Pancreas (tissue), 10 donors: ENCODE data around the gene TCF3. TPM values are rescaled to one million over a fixed set of nuclear protein-coding genes. Genes with fewer than 3 reads are reported as not detected.

Experiments
- ATAC-seq, 4 donors: fragments of 200-7000 bp; cut with Tn5 transposase; one replicate each; pipeline versions ENCODE4 v1.8.0 to v1.9.1; 2020; ENCODE audit warnings: mild to moderate bottlenecking in 4 of 4, moderate library complexity in 4 of 4
- DNase-seq, 6 donors: peaks; one replicate each; pipeline ENCODE4 v3.0.0-alpha.2; 2020
- FAIRE-seq: peaks from 2 replicates; lab custom pipeline; 2012; peaks lifted over from hg19 to GRCh38; lab: Jason Lieb, UNC
- H3K27ac ChIP-seq, 4 donors: fragments of 200-600 bp; sonication (generic); 1 replicate in 3 of 4; 2 replicates in 1 of 4; pipeline versions ENCODE4 v1.5.0 to v1.8.0; 2020
- H3K27me3 ChIP-seq, 4 donors: fragments of 200-600 bp; one replicate each; pipeline ENCODE4 v1.8.0; 2021
- H3K36me3 ChIP-seq, 3 donors: fragments of 200-600 bp; sonication (generic) in 1 of 3; one replicate each; pipeline versions ENCODE4 v1.5.0 to v1.8.0; 2020 to 2021
- H3K4me1 ChIP-seq, 3 donors: fragments of 200-600 bp; one replicate each; pipeline ENCODE4 v1.8.0; 2021
- H3K4me3 ChIP-seq, 4 donors: fragments of 200-600 bp; sonication (generic) in 2 of 4; one replicate each; pipeline versions ENCODE4 v1.5.0 to v1.8.0; 2020 to 2021
- H3K9me3 ChIP-seq, 4 donors: fragments of 200-600 bp; one replicate each; pipeline ENCODE4 v1.8.0; 2021
- WGBS, 2 donors: extraction: QIAGEN DNeasy Blood & Tissue Kit; methylation state at CpG; one replicate each; pipeline ENCODE4 v1.1.7; 2013; 5-methylcytosine and 5-hydroxymethylcytosine counted together
- intact Hi-C, 3 donors: fragments of 100-400 bp; cut with DNase I; formaldehyde crosslinking; loops; one replicate each; pipeline versions ENCODE4 v1.11.1 to v1.14.2; 2022
- polyA plus RNA-seq, 2 donors: library from polyadenylated mRNA; stranded (reverse); fragments of 200-250 nt; gene quantifications; one replicate each; pipeline ENCODE4 v1.2.3, GENCODE V29; 2013
- total RNA-seq, 6 donors: library from RNA; stranded (reverse); fragmentation: NEBNext Ultra II Directional in 4 of 6; extraction: Animal tissue kit (Norgen Biotek cat#: 25700) in 4 of 6; gene quantifications; one replicate each; pipeline versions ENCODE4 v1.2.1 to v1.2.4, GENCODE V29; 2021 to 2023
- TF ChIP-seq, protein P1 (sequence below), 4 donors: fragments of 200-600 bp; sonication (generic) in 3 of 4; IDR thresholded peaks; one replicate each; pipeline versions ENCODE4 v1.5.0 to v1.8.0; 2021; ENCODE audit warnings: antibody characterized with exemption in 4 of 4
- donor health status: healthy with polysubstance abuse.
- donor health status: DM: no; HTN: no; CAD: no; lungs with moderate emphysema.
- donor health status: DM: no; HTN: no; CAD: no.
- donor health status: control.
- donor health status: control.
- donor health status: Bipolar disorder and iron deficiency.
- donor health status: DM: yes; HTN: yes; CAD: no.
- donor health status: DM: no; HTN: no; CAD: no.
- donor health status: DM: no; HTN: no; CAD: no.
- donor health status: DM: yes; HTN: yes; CAD: no.

Gene TCF3
- total and polyA plus RNA-seq, 8 donors: 19.8 to 41.9 (median 26.7) TPM

DNA sequence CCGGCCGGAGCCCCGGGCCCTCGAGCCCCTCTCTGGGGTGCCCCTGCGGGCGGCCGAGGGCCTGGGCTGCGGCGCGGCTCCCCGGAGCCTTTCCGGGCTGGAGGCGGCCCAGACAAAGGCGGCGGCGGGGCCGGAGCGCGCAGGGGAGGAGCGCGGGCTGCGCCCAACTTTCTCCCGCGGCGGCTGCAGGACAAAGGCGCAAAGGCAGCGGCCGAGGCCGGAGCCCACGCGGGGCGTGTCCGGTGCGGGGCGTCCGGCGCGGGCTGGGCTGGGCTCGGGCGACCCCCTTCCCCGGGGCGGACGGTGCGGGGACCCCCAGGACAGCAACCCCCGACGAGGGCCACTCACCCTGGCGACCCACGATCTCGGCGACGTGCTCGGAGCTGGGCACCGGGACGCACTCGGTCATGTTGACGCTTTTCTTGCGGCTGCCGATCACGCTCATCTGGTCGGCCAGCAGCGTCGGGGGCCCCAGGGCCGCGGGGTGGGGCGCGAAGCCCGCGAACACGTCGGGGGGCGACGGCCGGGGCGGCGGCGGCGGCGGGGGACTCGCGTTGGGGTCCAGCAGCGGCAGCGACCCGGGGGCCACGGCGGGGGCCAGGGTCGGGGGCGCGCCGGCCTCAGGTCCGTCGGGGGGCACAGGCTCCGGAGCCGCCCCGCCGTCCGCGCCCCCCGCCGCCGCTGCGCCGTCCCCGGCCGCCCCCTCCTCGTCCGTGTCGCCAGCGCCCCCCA is 85.1 kb downstream of the TCF3 start:
- ATAC-seq (peak in 3 of 4 donors; percentile 41 to 56 (median 53)), DNase-seq (peak in 4 of 6 donors; percentile 30 to 81 (median 73)), FAIRE-seq (no peak)
- Histone ChIP-seq H3K9me3 (no peaks in the 10 kb centered on the region), H3K27ac (peak overlapping the region; percentile 43 to 83 (median 74)), H3K4me3 (peak overlapping the region; percentile 40 to 67 (median 66)), H3K4me1 (peaks cover 0 to 4% (median 4%) of the 10 kb centered on the region in 3 donors), H3K36me3 (no peaks in the 10 kb centered on the region), H3K27me3 (no peaks in the 10 kb centered on the region)
- intact Hi-C loops: loop anchor here in 1 of 3 donors (10.0 kb wide), 1 partner anchor 88 kb away; the partner anchor contains the start of gene TCF3
- TF ChIP-seq, protein P1, sequence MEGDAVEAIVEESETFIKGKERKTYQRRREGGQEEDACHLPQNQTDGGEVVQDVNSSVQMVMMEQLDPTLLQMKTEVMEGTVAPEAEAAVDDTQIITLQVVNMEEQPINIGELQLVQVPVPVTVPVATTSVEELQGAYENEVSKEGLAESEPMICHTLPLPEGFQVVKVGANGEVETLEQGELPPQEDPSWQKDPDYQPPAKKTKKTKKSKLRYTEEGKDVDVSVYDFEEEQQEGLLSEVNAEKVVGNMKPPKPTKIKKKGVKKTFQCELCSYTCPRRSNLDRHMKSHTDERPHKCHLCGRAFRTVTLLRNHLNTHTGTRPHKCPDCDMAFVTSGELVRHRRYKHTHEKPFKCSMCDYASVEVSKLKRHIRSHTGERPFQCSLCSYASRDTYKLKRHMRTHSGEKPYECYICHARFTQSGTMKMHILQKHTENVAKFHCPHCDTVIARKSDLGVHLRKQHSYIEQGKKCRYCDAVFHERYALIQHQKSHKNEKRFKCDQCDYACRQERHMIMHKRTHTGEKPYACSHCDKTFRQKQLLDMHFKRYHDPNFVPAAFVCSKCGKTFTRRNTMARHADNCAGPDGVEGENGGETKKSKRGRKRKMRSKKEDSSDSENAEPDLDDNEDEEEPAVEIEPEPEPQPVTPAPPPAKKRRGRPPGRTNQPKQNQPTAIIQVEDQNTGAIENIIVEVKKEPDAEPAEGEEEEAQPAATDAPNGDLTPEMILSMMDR (IDR thresholded peaks at IDR 0.05): no peak
- 0 to 1% methylated on average over 30 to 108 of the region's 108 CpGs for WGBS, 2 donors

DNA sequence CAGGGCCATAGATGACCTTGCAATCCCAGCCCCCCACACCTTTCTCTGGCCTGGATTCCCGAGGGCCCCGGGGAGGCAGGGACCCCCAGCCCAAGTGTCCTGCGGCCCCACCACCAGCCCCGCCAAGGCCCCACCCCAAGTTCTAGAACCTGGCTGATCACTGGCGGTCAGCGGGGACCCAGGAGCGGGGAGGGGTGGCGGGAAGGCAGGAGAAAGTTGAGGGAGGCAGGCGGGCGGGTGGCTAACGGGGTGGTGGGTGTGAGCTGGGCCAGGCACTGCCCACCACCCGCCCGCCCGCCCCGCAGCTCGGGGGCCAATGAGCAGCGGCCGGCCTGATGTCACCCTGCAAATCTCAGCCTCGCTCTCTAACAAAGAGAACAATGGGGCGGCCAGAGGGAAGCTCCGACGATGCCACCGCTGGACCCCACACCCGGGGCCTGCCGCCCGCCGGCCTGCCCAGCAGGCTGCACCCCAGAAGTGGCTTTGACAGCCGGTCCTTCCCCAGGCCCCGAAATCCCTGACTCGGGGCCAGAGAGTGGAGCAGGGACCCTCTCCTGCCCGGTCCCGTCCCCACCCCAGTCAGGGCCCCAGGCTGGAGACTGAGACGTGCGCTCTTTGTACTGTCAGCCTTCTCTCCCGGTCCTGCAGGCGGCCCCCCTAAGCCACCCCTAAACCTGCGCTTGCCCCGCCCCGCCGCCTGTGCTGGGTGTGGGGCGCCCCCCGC is 85.9 kb downstream of the TCF3 start:
- TF ChIP-seq, protein P1 (IDR thresholded peaks at IDR 0.05): no peak
- Histone ChIP-seq H3K27ac (peak overlapping the region; percentile 43 to 83 (median 74)), H3K4me3 (peak overlapping the region; percentile 40 to 67 (median 66)), H3K27me3 (no peaks in the 10 kb centered on the region), H3K4me1 (peaks cover 0 to 4% (median 4%) of the 10 kb centered on the region in 3 donors), H3K9me3 (no peaks in the 10 kb centered on the region), H3K36me3 (no peaks in the 10 kb centered on the region)
- 25 to 41% methylated on average over 35 to 41 of the region's 42 CpGs for WGBS, 2 donors
- DNase-seq: peak in 5 of 6 donors; percentile 44 to 84 (median 63)
- intact Hi-C loops: loop anchor here in 1 of 3 donors (10.0 kb wide), 1 partner anchor 88 kb away; the partner anchor contains the start of gene TCF3
- no peak for FAIRE-seq
- peak; percentile 36 to 81 (median 75) for ATAC-seq

DNA sequence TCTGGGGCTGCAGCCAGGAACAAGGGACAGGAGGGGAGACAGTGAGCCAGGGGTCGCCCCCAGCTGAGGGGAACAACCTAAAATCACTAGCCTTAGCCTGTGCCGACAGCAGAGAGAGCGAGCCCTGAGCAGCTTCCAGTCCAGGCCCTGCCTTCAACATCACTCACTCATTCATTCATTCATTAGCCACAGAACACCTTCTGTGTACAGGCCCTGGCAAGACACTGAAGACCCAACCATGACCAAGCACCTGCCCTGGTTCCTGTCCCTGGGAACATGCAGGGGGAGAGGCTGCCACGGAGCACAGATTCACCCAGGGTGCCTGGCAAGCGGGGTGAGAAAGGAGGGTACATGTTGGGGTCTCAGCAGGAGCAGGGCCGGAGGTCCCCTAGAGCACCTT is 89.2 kb downstream of the TCF3 start:
- DNase-seq (no peak), FAIRE-seq (no peak), ATAC-seq (no peak)
- H3K4me1 ChIP-seq: no peaks in the 10 kb centered on the region
- no peaks in the 10 kb centered on the region for H3K36me3 ChIP-seq
- no peak overlapping the region for H3K27ac ChIP-seq
- TF ChIP-seq, protein P1 (IDR thresholded peaks at IDR 0.05): no peak
- H3K9me3 ChIP-seq: no peaks in the 10 kb centered on the region
- 90 to 94% methylated on average over 6 of the region's 6 CpGs for WGBS, 2 donors
- H3K4me3 ChIP-seq: no peak overlapping the region
- H3K27me3 ChIP-seq: no peaks in the 10 kb centered on the region
- intact Hi-C loops: loop anchor here in 1 of 3 donors (10.0 kb wide), 1 partner anchor 92 kb away; the partner anchor contains the start of gene TCF3

DNA sequence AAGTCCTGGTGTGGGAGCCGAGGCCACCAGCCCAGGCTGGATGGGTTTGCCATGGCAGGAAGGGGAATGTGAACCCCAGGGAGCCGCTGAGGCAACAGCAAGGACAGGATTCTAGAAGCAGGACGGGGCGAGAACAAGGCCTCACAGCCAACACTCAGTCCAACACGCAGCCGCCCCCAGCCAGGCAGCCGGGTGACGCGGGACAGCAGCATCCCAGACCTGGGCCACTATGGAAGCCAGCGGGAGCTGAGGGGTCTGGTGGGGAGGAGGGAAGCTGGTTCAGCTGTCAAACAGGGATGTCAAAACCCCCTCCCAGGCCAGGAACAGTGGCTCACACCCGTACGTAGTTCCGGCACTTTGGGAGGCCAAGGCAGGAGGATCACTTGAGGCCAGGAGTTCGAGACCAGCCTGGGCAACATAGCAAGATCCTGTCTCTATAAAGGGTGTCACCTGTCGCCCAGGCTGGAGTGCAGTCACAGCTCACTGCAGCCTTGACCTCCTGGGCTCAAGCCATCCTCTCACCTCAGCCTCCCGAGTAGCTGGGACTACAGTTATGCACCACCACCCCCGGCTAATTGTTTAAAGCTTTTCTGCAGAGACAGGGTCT is 91.1 kb downstream of the TCF3 start:
- TF ChIP-seq, protein P1 (IDR thresholded peaks at IDR 0.05): no peak

More for the DNA sequence above, 91.1 kb downstream of the TCF3 start:
- H3K9me3 ChIP-seq: no peaks in the 10 kb centered on the region
- H3K36me3 ChIP-seq: no peaks in the 10 kb centered on the region
- ATAC-seq: no peak
- FAIRE-seq: no peak
- no peak overlapping the region for H3K4me3 ChIP-seq
- peak in 1 of 6 donors; percentile 48 for DNase-seq
- no peak overlapping the region for H3K27ac ChIP-seq
- no peaks in the 10 kb centered on the region for H3K4me1 ChIP-seq
- no peaks in the 10 kb centered on the region for H3K27me3 ChIP-seq
- 92 to 95% methylated on average over 17 of the region's 17 CpGs for WGBS, 2 donors
- intact Hi-C loops: loop anchor here in 1 of 3 donors (10.0 kb wide), 1 partner anchor 93 kb away; the partner anchor contains the start of gene TCF3
